Neuronal stem cell (in vitro differentiated cells): ENCODE results near the gene ZBTB25.

ENCODE experiments used
- DNase-seq: peaks from one replicate; pipeline ENCODE4 v3.0.0-alpha.2; 2013; ENCODE audit warnings: low spot score
- H2AFZ ChIP-seq: one replicate; pipeline ENCODE4 v1.6.1; 2013; ENCODE audit warnings: mild to moderate bottlenecking, low read length, inconsistent platforms
- H2AK5ac ChIP-seq: 2 replicates; pipeline ENCODE4 v1.6.1; 2013; ENCODE audit warnings: low read depth, mild to moderate bottlenecking, inconsistent platforms, low read length, moderate library complexity, mixed read lengths
- H2BK120ac ChIP-seq: 2 replicates; pipeline ENCODE4 v1.6.1; 2013; ENCODE audit warnings: low read depth, mild to moderate bottlenecking, inconsistent platforms, low read length, moderate library complexity, mixed read lengths
- H2BK12ac ChIP-seq: one replicate; pipeline ENCODE4 v1.6.1; 2013; ENCODE audit warnings: low read length, inconsistent platforms
- H2BK15ac ChIP-seq: 2 replicates; pipeline ENCODE4 v1.6.1; 2013; ENCODE audit warnings: mild to moderate bottlenecking, low read length, inconsistent platforms, mixed read lengths
- H2BK5ac ChIP-seq: one replicate; pipeline ENCODE4 v1.6.1; 2013; ENCODE audit warnings: inconsistent platforms, mild to moderate bottlenecking, low read length, moderate library complexity
- H3K14ac ChIP-seq: one replicate; pipeline ENCODE4 v1.6.1; 2013; ENCODE audit warnings: low read length, inconsistent platforms
- H3K18ac ChIP-seq: 2 replicates; pipeline ENCODE4 v1.6.1; 2013; ENCODE audit warnings: low read length, inconsistent platforms
- H3K23ac ChIP-seq: 2 replicates; pipeline ENCODE4 v1.6.1; 2013; ENCODE audit warnings: low read depth, mild to moderate bottlenecking, mixed read lengths, low read length, inconsistent platforms; ENCODE audit not compliant: poor library complexity
- H3K27ac ChIP-seq: replicated peaks from 3 replicates; pipeline ENCODE4 v1.5.1; 2013; ENCODE audit warnings: low read length, inconsistent platforms
- H3K27me3 ChIP-seq, 3 experiments: 2 replicates each; pipeline ENCODE4 v1.6.1; 2013; ENCODE audit warnings: low read length in 3 of 3, mild to moderate bottlenecking in 2 of 3, inconsistent platforms in 1 of 3, low read depth in 1 of 3, mixed read lengths in 1 of 3, moderate library complexity in 1 of 3; ENCODE audit not compliant: control insufficient read depth in 3 of 3, insufficient read depth in 3 of 3
- H3K36me3 ChIP-seq, 2 donors: replicated peaks in 1 of 2; 2 replicates each; pipeline ENCODE4 v1.6.1; 2013; ENCODE audit warnings: low read length in 2 of 2; ENCODE audit not compliant: control insufficient read depth in 2 of 2, insufficient read depth in 2 of 2
- H3K4ac ChIP-seq: 2 replicates; pipeline ENCODE4 v1.6.1; 2013; ENCODE audit warnings: inconsistent platforms, mild to moderate bottlenecking, low read length, moderate library complexity
- H3K4me1 ChIP-seq, 2 donors: 1 replicate in 1 of 2; 2 replicates in 1 of 2; pipeline ENCODE4 v1.6.1; 2013; ENCODE audit warnings: low read length in 2 of 2, low read depth in 1 of 2; ENCODE audit not compliant: control insufficient read depth in 2 of 2, insufficient read depth in 1 of 2
- H3K4me2 ChIP-seq: one replicate; pipeline ENCODE4 v1.6.1; 2013; ENCODE audit warnings: mild to moderate bottlenecking, low read length, inconsistent platforms; ENCODE audit not compliant: insufficient read depth, poor library complexity, severe bottlenecking
- H3K4me3 ChIP-seq, 2 donors: 2 replicates each; pipeline ENCODE4 v1.5.1; 2013; ENCODE audit warnings: low read length in 2 of 2, mild to moderate bottlenecking in 2 of 2, inconsistent platforms in 1 of 2, moderate library complexity in 1 of 2
- H3K79me1 ChIP-seq: one replicate; pipeline ENCODE4 v1.6.1; 2013; ENCODE audit warnings: low read depth, mild to moderate bottlenecking, inconsistent platforms, low read length, moderate library complexity
- H3K9ac ChIP-seq: one replicate; pipeline ENCODE4 v1.6.1; 2013; ENCODE audit warnings: mild to moderate bottlenecking, low read depth, low read length, inconsistent platforms; ENCODE audit not compliant: poor library complexity
- H3K9me3 ChIP-seq, 2 donors: replicated peaks in 1 of 2; 2 replicates each; pipeline versions ENCODE3 to v1.6.1; 2013; ENCODE audit warnings: low read length in 2 of 2, mild to moderate bottlenecking in 2 of 2, inconsistent platforms in 1 of 2, low read depth in 1 of 2, mixed read lengths in 1 of 2, moderate library complexity in 1 of 2; ENCODE audit not compliant: control insufficient read depth in 2 of 2, insufficient read depth in 1 of 2
- H4K8ac ChIP-seq: one replicate; pipeline ENCODE4 v1.6.1; 2013; ENCODE audit warnings: low read depth, mild to moderate bottlenecking, inconsistent platforms, low read length, moderate library complexity
- H4K91ac ChIP-seq: one replicate; pipeline ENCODE4 v1.6.1; 2013; ENCODE audit warnings: low read length, low read depth, mild to moderate bottlenecking, inconsistent platforms; ENCODE audit not compliant: poor library complexity
- WGBS, 2 donors: extraction: QIAGEN DNeasy Blood & Tissue Kit; methylation state at CpG; one replicate each; pipeline ENCODE4 v1.1.7; 2013; ENCODE audit warnings: missing lambda C conversion rate in 2 of 2, mixed read lengths in 1 of 2; ENCODE audit not compliant: insufficient read length in 2 of 2, insufficient replicate concordance in 1 of 2; ENCODE audit errors: extremely low coverage in 2 of 2; 5-methylcytosine and 5-hydroxymethylcytosine counted together

Gene ZBTB25

DNA sequence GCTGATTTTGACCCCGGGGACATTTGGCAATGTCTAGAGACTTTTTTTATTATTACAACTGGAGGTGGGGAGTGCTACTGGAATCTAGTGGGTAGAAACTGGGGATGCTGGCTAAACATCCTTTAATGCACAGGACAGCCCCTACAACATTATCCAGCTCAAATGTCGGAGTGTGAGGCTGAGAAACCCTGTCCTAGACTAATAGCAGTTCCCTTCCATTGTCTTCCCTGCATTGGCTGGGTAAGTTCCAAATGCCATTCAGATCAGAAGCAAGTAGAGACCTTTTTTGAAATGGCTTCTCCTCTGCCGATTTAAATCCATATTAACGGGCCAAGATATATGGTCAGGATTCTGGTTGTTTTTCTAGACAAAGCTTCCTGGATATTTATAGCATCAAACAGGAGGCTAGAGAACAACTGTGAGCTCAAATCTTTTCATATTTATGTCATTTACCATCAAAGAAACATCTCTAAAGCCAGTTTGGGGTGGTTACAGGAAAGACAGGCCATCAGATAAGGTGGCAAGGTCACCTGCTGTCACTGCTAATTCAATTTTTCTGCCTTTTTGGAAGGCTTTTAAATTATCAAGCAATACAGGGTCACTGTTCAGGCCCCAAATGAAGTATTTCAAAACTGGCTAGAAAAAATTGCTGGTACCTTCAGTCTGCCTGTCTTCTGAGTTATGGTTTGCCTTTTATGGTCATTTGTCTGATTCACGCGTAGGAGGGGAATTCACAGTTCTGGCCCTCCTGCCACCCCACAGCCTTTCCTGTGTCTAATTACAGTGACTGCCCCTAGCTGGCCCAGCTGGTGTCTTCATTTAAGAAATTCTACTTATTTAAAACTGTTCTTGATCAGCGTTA lies 58.4 kb downstream of the ZBTB25 start:
- Histone ChIP-seq H4K91ac (no peak overlapping the region), H3K9ac (no peak overlapping the region), H4K8ac (no peak overlapping the region), H3K18ac (no peak overlapping the region), H3K36me3 (peaks cover 30 to 91% of the 10 kb centered on the region in 2 donors), H3K14ac (no peak overlapping the region), H3K4ac (no peak overlapping the region), H3K23ac (no peak overlapping the region), H3K27me3 (no peaks in the 10 kb centered on the region), H3K4me3 (no peak overlapping the region), H2BK15ac (no peak overlapping the region), H2BK5ac (no peak overlapping the region), H3K4me2 (no peak overlapping the region), H3K79me1 (no peaks in the 10 kb centered on the region), H3K9me3 (no peaks in the 10 kb centered on the region), H3K27ac (no peak overlapping the region), H2BK12ac (no peak overlapping the region), H2AFZ (no peak overlapping the region), H3K4me1 (peaks cover 0 to 5% of the 10 kb centered on the region in 2 donors), H2AK5ac (no peak overlapping the region), H2BK120ac (no peak overlapping the region)
- no CpG with 5 or more reads among the region's 7 CpGs for WGBS, 2 donors
- no peak for DNase-seq

DNA sequence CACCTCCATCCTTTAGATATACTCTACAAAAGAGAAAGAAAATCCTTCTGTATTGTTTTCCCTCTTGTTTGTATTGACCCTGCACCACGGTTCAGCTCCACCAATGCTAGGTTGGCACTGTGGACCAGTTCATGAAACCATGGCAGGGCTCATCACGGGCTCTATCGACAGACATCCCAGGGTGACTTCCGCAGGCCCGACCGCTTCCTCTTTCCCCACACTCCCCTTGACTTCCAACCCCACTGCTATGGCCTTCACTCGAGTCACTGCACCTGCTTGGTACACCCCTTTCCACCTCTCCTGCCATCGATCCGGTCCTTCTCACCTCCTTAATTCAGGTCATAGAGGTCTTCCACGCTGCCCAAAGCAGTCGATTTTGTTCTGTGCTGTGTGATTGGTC lies 59.5 kb downstream of the ZBTB25 start:
- H3K4ac ChIP-seq: no peak overlapping the region
- no peak for DNase-seq
- H3K4me3 ChIP-seq: no peak overlapping the region
- H3K9me3 ChIP-seq: no peaks in the 10 kb centered on the region
- no CpG with 5 or more reads among the region's 11 CpGs for WGBS, 2 donors
- H4K91ac ChIP-seq: no peak overlapping the region
- no peak overlapping the region for H2BK15ac ChIP-seq
- H3K79me1 ChIP-seq: no peaks in the 10 kb centered on the region
- no peak overlapping the region for H3K14ac ChIP-seq
- H3K9ac ChIP-seq: no peak overlapping the region
- H2BK12ac ChIP-seq: no peak overlapping the region
- H4K8ac ChIP-seq: no peak overlapping the region
- H3K27ac ChIP-seq: no peak overlapping the region
- H2BK120ac ChIP-seq: no peak overlapping the region
- peaks cover 23 to 90% of the 10 kb centered on the region in 2 donors for H3K36me3 ChIP-seq
- H3K4me1 ChIP-seq: peaks cover 0 to 5% of the 10 kb centered on the region in 2 donors
- no peak overlapping the region for H3K4me2 ChIP-seq
- H2AK5ac ChIP-seq: no peak overlapping the region
- H2AFZ ChIP-seq: no peak overlapping the region
- H3K23ac ChIP-seq: no peak overlapping the region
- H3K18ac ChIP-seq: no peak overlapping the region
- H3K27me3 ChIP-seq: no peaks in the 10 kb centered on the region
- H2BK5ac ChIP-seq: no peak overlapping the region

DNA sequence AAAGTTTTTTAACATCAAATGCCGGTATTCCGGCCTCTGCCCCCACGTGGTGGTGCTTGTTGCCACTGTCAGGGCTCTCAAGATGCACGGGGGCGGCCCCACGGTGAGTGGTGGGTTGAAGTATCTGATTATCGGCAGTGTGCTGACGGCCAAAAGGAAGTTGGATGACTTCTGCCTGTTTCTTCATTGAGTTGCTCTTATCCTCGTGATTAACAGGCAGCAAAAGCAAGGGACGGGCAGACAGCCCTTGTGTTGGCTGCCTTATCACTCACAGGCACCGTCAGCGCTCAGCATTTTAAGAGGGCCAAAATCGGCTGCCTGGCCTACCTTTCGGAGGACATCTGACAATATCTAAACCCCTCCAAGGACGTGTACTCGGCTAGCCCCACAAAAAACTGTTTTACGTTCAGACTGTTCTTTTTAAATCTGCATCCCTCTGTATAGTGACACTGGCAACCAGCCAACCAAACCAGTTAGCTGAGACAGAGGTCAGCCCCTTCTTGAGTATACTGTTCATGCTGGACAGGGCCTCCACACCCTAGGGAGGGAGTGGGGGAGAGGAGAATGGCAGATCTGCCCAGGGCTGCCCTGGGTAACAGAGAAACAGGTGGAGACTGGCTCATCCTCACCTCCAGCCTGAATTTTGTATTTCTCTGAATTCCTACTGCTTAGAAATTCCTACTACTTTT lies 61.2 kb downstream of the ZBTB25 start:
- H2BK12ac ChIP-seq: no peak overlapping the region
- no peak overlapping the region for H3K4ac ChIP-seq
- no peak overlapping the region for H2AFZ ChIP-seq
- H2BK5ac ChIP-seq: no peak overlapping the region
- no peak overlapping the region for H4K91ac ChIP-seq
- H3K14ac ChIP-seq: no peak overlapping the region
- no peak overlapping the region for H3K9ac ChIP-seq
- H3K4me2 ChIP-seq: no peak overlapping the region
- H2AK5ac ChIP-seq: no peak overlapping the region
- H2BK120ac ChIP-seq: no peak overlapping the region
- WGBS, 2 donors: no CpG with 5 or more reads among the region's 17 CpGs
- no peak for DNase-seq
- H3K27me3 ChIP-seq: no peaks in the 10 kb centered on the region
- H3K36me3 ChIP-seq: peaks cover 32 to 92% of the 10 kb centered on the region in 2 donors
- no peak overlapping the region for H4K8ac ChIP-seq
- no peak overlapping the region for H3K27ac ChIP-seq
- H3K79me1 ChIP-seq: no peaks in the 10 kb centered on the region
- no peak overlapping the region for H3K4me3 ChIP-seq
- peaks cover 0 to 5% of the 10 kb centered on the region in 2 donors for H3K4me1 ChIP-seq
- no peaks in the 10 kb centered on the region for H3K9me3 ChIP-seq
- no peak overlapping the region for H2BK15ac ChIP-seq
- no peak overlapping the region for H3K23ac ChIP-seq
- H3K18ac ChIP-seq: no peak overlapping the region

DNA sequence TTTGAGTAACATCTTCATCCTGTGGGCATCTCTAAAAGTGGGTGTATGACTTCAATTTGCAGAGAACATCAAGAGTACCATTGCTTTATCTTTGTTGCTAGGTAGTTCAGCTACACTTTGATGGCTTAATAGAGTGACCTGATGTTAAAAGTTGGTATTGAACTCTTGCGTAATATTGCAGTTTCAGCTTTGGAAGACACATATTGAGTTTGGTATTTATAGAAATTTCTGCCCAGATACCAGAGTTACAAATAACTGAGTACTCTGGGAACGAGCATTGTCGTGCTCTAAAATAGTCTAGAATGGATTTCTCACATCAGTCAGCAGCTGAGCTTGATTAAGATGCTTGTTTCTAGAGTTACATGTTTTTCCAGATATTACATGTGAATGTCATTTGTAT lies 63.1 kb downstream of the ZBTB25 start:
- no peak for DNase-seq
- Histone ChIP-seq H3K4me2 (no peak overlapping the region), H2AFZ (no peak overlapping the region), H3K14ac (no peak overlapping the region), H2BK120ac (no peak overlapping the region), H3K27me3 (no peaks in the 10 kb centered on the region), H3K9ac (no peak overlapping the region), H2BK15ac (no peak overlapping the region), H2BK12ac (no peak overlapping the region), H3K9me3 (no peaks in the 10 kb centered on the region), H3K4me1 (peaks cover 0 to 3% of the 10 kb centered on the region in 2 donors), H3K4ac (no peak overlapping the region), H3K36me3 (peaks cover 36 to 93% of the 10 kb centered on the region in 2 donors), H2AK5ac (no peak overlapping the region), H3K23ac (no peak overlapping the region), H4K8ac (no peak overlapping the region), H3K18ac (no peak overlapping the region), H2BK5ac (no peak overlapping the region), H3K79me1 (no peaks in the 10 kb centered on the region), H3K27ac (no peak overlapping the region), H3K4me3 (no peak overlapping the region), H4K91ac (no peak overlapping the region)
- no CpG with 5 or more reads among the region's 3 CpGs for WGBS, 2 donors
